ENCODE data around the gene ARSB. TPM values are rescaled to one million over a fixed set of nuclear protein-coding genes. Genes with fewer than 3 reads are reported as not detected.
"Not testable (repeated sequence)": the region's sequence is repeated elsewhere in the genome, so short reads cannot be mapped to it uniquely, and the experiment has no call there.

ARSB gene
- total RNA-seq, 1 donor from 2014 or later, result 11.6 TPM

DNA sequence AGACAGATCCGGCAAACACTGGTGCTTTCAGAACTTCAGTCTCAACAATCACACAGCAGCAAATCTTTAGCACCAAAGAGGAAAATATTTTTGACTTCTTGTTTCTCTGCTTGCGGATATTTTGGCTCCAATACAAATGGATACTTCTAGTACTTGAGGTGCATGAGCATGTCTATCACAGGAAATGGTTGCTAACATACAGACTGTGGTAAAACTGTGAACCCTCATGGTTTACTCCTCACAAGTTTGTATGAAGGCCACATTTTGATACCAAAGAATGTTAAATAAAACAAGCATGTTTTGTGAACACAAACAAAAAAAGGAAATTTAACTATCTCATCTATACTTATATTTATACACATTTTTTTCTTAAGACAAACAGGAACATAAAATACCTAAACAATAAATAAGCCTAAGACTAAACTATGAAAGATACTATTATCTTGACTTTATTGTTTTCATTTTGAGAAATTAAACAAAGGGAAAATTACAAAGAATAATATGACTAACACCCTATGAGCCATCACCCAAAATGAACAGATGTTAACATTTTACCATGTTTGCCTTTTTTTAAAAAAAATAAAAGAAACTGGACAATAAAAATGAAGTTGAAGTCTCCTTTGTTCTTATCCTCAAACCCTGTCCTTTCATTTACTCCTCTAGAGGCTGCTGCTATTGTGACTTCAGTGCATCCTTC, 201.5 kb downstream of the ARSB start:
- intact Hi-C loops (cut with micrococcal nuclease), result no loop called here

GRCh38 chr5:78782728-78783127, 202.4 kb downstream of the ARSB start:
- intact Hi-C loops (cut with micrococcal nuclease), result no loop called here

- intact Hi-C loops (cut with micrococcal nuclease), result no loop called here
These were observed 203.4 kb downstream of the ARSB start for GRCh38 chr5:78781611-78782286.

DNA sequence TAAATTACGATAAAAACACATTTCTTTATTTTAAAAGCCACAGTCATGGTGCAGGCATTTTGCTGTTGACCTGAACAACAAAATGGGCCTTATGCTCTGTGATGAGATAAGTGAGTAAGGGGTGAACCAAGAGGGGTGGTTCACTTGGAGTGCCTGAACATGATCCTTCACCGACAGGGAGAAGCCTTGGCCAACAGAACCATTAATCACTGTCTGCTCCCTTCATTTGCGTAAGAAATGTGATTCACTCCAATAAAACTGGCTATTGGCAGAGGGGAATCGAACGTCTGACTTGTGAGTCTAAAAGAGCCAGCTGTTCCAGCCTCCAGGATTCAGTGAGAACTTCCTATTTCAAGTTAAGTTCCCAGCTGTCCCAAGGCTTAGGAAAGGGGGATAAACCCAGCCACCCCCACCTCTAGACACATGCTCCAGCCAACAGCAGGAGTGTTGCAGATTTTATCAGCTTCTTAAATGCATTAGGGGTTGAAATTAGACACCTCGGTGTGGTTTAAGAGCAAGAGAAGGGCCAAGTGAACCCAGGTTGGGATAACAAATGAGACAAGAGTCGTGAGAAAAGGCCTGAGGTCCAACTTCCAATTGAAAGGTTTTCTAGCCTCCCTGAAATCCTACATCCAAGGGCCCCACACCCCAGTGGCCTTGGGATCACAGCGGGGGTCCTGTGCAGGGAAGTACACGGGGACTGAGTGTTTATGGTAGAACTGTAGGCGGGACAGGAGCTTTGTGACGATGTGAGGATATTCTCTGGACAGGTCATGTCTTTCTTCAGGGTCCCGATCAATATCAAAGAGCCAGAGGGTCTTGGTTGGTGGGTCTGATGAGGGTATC, 205.1 kb downstream of the ARSB start:
- intact Hi-C loops (cut with micrococcal nuclease), result no loop called here

GRCh38 chr5:78779262-78779661, 205.8 kb downstream of the ARSB start:
- intact Hi-C loops (cut with micrococcal nuclease), result no loop called here

DNA sequence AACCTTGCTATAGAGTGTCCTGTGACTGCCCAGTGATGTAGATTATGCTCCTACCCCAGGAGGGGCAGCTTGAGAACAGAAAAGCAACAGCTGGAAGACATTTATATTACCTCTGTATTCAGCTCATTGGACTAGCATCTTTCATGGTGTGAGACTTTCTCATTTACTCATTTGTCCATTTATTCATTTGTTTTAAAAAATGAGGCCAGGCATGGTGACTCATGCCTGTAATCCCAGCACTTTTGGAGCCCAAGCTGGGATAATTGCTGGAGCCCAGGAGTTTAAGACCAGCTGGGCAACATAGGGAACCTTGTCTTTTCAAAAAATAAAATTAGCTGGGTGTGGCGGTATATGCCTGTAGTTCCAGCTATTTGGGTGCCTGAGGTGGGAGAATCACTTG, 206.6 kb downstream of the ARSB start:
- intact Hi-C loops (cut with micrococcal nuclease), result no loop called here

DNA sequence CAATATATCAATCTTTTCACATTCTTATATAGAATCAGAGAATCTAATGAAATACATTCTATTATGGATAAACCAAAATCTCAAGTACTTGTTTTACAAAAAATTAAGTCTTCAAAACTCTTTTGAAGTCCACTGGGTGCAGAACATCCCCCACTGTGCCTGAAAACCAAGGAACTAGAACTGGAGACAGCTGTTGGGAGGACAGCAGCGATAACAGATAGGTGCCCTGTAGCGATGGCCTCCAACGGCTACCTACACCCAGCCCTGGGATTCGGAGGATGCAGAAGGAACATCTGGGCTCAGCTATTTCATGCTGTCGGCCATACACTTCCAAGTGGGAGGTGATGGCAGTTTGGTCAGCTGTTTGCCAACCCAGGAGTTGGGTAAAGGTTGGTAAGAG, 207.2 kb downstream of the ARSB start:
- intact Hi-C loops (cut with micrococcal nuclease), result no loop called here

DNA sequence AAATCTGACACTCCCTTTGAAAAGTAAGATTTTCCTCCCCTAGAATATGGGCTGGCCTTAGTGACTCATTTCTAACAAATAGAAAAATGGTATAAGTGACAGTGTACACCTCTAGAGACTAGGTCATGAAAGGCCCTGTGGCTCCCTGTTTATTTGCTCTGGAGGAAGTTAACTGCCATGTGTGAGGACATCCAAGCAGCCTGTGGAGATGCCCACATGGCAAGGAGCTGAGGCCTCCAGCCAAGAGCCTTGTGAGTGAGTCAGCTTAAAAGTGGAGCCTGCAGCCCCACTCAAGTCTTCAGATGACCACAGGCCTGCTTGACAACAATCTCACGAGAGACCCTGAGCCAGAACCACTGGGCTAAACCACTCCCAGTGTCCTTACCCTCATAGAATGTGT, 208.5 kb downstream of the ARSB start:
- intact Hi-C loops (cut with micrococcal nuclease), result no loop called here

DNA sequence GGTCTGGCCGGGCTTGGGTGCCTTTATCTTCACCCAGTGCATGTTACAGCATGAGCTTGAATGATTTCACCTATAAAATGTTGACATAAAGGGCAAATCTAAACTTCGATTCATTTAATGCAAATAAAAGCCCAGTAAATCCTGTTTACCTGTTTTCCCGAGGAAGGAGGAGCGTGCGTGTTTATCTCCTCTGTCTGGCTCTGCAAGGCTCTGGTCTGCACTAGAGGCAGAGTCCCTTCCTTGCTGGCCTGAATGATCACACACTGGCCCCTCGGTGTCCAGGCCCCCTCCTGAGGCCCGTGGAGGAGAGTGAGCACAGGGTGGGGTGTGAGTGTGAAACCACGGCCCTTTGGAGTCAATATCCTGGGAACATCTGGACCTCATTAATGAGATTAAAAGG, 211.5 kb downstream of the ARSB start:
- intact Hi-C loops (cut with micrococcal nuclease), result no loop called here

DNA sequence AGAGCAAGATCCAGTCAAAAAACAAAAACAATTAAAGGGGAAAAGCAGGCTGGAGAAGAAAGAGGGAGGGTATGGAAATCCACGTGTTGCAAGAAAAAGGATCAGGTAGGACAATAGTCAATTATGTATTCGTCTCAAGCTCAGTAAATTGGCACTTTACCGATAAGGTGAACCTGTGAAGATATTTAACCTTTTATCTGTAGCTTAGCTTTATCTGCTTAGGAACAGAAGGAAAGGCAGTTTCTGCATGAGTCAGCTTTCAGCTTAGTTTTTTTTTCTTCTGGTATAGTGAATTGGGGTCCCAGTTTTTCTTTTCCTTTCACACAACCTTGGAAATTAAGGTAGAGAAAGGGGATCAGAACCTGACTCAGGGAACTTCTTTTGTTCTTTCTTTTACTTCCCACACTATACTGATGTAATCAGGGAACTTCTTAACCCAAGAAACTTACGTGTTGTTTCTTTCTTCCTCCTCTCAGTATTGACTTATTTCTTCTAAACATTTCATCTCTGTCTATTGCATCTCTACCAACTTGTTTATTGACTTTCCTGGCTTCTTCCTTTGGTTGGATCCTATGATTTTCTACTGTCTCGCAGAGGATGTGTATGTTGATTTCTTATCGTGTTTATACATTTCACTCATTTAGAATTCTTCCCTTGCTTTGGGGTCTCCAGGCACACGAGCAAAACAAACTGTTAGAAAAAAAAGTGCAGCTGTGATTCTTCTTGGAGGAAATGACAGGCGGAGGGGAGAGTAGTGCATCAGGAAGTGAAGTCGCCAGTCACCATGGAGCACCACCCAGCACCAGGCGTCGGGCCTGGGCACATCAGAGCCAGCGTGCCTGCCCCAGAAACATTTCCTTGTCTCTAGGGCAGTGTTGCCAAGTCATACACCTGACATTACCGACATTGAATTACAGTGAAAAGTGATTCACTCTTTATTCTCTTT, 213.6 kb downstream of the ARSB start:
- intact Hi-C loops (cut with micrococcal nuclease), result no loop called here

DNA sequence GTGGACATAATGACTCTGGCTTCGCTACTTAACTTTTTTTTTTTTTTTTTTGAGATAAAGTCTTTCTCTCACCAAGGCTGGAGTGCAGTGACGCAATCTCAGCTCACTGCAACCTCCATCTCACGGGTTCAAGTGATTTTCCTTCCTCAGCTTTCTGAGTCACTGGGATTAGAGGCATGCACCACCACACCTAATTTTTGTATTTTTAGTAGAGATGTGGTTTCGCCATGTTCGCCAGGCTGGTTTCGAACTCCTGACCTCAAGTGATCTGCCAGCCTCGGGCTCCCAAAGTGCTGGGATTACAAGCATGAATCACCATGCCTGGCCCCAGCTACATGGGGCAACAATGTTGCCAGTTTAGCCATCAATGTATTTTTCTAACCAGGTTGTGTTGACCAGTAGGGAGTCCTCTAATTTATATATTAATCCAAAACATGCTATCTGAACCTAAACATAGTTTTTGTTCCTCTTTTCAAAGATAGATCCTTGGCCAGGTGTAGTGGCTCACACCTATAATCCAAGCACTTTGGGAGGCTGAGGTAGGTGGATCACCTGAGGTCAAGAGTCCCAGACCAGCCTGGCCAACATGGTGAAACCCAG, 216.2 kb downstream of the ARSB start:
- intact Hi-C loops (cut with micrococcal nuclease), result no loop called here

- intact Hi-C loops (cut with micrococcal nuclease), result no loop called here
These were observed 218.7 kb downstream of the ARSB start for GRCh38 chr5:78766412-78766762.

DNA sequence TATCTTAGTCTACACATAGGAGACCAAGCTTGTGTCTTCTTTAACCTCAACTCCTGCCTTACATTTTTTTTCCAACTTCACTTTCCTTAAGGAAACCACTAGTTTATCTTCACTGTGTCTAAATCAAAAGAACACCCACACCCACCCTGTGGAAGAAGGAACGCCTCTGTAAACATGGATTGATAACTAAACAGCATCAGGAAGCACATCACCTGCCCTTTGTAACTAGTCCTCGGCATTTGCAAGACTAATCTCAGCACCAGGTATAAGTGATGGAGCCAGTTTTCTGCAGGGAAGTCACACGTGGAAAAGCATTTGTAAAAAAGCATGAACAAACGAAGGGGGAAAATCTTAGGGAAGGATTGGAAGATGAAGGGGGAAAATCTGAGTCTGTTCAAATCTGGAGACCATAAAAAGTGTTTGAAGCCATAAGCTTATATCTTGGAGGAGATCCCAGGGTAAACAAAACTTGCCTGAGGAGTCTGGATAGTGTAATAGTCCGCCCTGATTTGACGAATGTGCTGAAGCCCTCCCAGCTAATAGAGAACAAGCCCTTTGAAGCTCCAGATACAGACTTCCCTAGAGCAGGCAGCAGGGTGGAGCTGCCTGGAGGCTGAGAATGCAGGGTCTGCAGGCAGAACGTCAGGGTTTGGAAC, 219.2 kb downstream of the ARSB start:
- intact Hi-C loops (cut with micrococcal nuclease), result no loop called here

DNA sequence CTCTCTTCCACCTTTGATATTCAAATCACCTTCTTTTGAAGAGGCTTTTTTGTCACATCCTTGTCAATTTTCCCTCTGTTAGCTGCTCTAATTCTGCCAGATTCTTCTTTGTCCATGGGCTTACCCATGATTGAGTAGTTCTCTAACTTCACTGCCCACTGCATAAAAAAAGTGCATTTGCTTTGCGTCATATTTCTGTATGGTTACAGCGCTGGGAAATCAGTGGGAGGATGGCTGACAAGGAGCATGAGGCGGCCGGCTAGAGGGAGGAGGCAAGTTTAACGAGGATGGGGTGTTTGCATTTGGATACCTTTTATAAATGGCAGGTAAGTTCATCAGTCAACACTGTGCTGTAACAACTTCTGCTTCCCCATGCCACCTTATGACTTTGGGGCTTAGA, 220.0 kb downstream of the ARSB start:
- intact Hi-C loops (cut with micrococcal nuclease), result no loop called here

GRCh38 chr5:78763659-78764189, 221.4 kb downstream of the ARSB start:
- intact Hi-C loops (cut with micrococcal nuclease), result no loop called here

DNA sequence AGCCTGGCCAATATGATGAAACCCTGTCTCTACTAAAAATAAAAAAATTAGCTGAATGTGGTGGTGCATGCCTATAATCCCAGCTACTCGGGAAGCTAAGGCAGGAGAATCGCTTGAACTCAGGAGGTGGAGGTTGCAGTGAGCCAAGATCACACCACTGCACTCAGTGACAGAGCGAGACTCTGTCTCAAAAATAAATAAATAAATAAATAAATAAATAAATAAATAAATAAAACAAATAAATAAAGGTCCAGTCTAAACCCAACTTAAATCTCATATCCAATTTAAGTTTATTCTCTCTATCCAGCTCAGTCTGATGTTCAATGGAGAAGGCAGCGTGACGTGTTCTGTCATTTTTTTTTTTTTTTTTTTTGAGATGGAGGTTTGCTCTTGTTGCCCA, 222.4 kb downstream of the ARSB start:
- intact Hi-C loops (cut with micrococcal nuclease), result not testable (repeated sequence)

DNA sequence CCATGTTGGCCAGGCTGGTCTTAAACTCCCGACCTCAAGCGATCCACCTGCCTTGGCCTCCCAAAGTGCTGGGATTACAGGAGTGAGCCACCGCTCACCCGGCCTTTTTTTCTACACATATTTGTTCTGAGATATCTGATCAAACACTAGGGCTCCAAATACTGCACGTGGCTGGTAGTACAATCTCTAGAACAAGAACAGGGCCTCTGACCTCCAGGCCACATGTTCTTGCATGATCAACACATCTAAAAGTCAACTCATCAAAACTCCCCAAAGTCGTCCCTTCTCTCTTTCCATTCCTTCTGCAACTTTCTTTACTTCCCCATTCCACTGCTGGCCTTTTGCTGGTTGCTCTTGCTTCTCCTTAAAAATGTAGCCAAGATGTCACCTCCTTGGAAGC, 223.3 kb downstream of the ARSB start:
- intact Hi-C loops (cut with micrococcal nuclease), result no loop called here

DNA sequence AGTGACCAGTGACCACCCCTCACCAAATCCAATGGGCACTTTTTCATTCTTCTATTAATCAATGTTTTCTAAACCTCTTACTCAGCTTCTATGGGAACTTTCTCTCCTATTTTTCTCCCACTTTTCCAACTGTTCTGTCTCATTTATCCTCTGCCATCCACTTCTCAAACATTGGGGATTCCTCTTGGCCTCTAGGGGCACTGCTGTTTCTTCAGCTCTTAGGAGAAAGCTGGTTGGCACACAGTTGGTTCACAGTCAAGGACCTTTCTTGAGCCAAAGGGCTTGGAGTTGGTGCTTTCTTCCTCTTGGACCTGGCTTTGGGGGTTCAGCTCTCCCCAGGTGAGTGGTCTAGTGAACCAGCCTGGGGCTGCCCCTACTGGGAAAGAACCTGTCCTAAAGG, 224.3 kb downstream of the ARSB start:
- intact Hi-C loops (cut with micrococcal nuclease), result no loop called here

- intact Hi-C loops (cut with micrococcal nuclease), result no loop called here
These were observed 224.7 kb downstream of the ARSB start for GRCh38 chr5:78760366-78760765.

Measured in T-helper 2 cell treated with Interferon-gamma antibody and Interleukin-4, amounts not matched to agents 100 ng/mL and 5 ng/mL, for 36 hours (primary cell).